Measurements from ENCODE around the gene SLC26A11.
"Not testable (repeated sequence)": the region's sequence is repeated elsewhere in the genome, so short reads cannot be mapped to it uniquely, and the experiment has no call there.

Gene SLC26A11

DNA sequence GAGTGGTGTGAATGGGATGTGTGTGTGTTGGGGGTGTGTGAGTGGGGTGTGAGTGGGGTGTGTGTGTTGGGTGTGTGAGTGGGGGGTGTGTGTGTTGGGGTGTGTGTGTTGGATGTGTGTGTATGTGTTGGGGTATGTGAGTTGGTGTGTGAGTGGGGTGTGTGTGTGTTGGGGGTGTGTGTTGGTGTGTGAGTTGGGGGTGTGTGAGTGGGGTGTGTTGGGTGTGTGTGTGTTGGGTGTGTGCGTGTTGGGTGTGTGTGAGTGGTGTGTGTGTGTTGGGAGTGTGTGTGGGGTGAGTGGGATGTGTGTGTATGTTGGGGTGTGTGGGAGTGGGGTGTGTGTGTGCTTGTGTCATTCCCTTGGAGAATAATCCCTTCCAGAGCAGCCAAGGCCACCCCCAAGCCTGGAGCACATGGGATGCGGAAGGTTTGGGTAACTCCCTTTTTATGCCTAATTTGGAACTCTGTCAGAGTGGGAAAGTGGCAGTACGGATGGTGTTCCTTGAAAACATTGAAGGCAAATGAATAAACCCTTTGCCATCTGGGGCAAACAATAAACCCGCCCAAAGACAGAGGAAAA, 54.7 kb downstream of the SLC26A11 start:
- TF ChIP-seq, protein P1, sequence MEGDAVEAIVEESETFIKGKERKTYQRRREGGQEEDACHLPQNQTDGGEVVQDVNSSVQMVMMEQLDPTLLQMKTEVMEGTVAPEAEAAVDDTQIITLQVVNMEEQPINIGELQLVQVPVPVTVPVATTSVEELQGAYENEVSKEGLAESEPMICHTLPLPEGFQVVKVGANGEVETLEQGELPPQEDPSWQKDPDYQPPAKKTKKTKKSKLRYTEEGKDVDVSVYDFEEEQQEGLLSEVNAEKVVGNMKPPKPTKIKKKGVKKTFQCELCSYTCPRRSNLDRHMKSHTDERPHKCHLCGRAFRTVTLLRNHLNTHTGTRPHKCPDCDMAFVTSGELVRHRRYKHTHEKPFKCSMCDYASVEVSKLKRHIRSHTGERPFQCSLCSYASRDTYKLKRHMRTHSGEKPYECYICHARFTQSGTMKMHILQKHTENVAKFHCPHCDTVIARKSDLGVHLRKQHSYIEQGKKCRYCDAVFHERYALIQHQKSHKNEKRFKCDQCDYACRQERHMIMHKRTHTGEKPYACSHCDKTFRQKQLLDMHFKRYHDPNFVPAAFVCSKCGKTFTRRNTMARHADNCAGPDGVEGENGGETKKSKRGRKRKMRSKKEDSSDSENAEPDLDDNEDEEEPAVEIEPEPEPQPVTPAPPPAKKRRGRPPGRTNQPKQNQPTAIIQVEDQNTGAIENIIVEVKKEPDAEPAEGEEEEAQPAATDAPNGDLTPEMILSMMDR (IDR thresholded peaks at IDR 0.05) = no peak
- H3K4me1 ChIP-seq = peaks cover 0 to 25% (median 17%) of the 10 kb centered on the region in 4 donors
- H3K27ac ChIP-seq = no peak overlapping the region
- H3K9me3 ChIP-seq = no peaks in the 10 kb centered on the region
- no peak for DNase-seq
- no peaks in the 10 kb centered on the region for H3K27me3 ChIP-seq
- peaks cover 4 to 38% (median 18%) of the 10 kb centered on the region in 3 donors for H3K36me3 ChIP-seq
- intact Hi-C loops (cut with DNase I; ENCODE audit: low total_unique reads) = no loop called here
- H3K4me3 ChIP-seq = no peak overlapping the region

DNA sequence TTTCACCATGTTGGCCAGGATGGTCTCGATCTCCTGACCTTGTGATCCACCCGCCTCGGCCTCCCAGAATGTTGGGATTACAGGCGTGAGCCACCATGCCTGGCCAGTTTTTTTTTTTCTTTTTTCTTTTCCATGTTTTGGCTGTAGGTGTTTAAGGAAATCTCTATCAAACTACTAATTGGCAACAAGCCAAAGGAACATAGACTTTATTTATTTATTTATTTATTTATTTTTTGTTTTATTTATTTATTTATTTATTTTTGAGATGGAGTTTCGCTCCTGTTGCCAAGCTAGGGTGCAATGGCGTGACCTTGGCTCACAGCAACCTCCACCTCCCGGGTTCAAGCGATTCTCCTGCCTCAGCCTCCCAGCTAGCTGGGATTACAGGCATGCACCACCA, 55.6 kb downstream of the SLC26A11 start:
- Histone ChIP-seq H3K4me1 (peaks cover 0 to 31% (median 20%) of the 10 kb centered on the region in 4 donors), H3K36me3 (peaks cover 4 to 35% (median 11%) of the 10 kb centered on the region in 3 donors)
- intact Hi-C loops (cut with DNase I; ENCODE audit: low total_unique reads) = not testable (repeated sequence)

DNA sequence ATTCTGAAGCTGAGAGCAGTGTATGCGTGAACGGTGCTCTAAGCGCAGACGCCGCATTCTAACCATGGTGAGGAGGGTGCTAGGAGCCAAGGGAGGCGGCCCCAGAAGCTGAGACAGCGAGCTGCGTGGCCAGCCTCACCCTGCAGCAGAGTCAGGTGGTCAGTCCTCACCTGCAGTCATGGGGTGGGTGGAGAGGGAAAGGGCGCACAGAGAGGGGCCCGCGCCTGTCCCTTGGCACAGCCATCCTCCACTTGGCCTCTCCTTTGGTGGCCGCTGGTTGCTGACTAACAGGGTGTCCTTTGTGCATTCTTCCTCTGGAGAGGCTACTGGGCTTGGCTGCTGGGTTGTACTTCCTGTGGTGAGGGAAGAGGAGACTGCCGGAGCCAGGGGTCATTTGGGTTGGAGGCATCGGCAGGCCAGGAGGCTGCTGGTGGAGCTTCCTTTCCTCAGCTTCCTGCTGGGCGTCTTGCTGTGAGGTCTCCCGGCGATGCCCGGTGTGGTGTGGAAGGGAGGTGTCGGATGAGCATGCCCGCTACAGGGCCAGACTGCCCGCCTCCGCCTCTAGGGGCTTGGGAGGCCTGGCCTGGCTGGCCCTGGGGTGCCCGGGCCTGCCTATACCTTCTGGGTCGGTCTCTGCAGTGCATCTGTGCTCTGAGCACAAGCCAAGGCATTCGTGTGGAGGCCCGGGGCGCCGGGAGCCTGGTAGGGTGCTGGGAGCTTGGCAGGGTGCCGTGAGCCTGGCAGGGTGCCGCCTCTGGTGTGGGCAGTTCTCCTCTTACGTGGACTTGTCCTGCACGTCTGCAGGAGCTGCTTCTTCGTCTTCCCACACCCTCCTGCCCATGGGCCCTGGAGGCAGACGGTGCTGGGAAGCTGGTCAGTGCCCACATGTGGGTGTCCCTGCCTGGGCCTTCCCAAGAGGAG, 57.8 kb downstream of the SLC26A11 start:
- DNase-seq = no peak
- Histone ChIP-seq H3K27ac (peak overlapping the region in 1 of 2 donors; percentile 34), H3K4me3 (no peak overlapping the region), H3K27me3 (no peaks in the 10 kb centered on the region), H3K9me3 (no peaks in the 10 kb centered on the region), H3K4me1 (peaks cover 0 to 31% (median 20%) of the 10 kb centered on the region in 4 donors), H3K36me3 (peaks cover 11 to 40% (median 23%) of the 10 kb centered on the region in 3 donors)
- intact Hi-C loops (cut with DNase I; ENCODE audit: low total_unique reads) = no loop called here
- TF ChIP-seq, protein P1 (IDR thresholded peaks at IDR 0.05) = no peak

More for the DNA sequence above, 55.6 kb downstream of the SLC26A11 start:
- DNase-seq, H3K9me3 ChIP-seq, H3K27ac ChIP-seq, H3K4me3 ChIP-seq, H3K27me3 ChIP-seq: not testable (repeated sequence)

DNA sequence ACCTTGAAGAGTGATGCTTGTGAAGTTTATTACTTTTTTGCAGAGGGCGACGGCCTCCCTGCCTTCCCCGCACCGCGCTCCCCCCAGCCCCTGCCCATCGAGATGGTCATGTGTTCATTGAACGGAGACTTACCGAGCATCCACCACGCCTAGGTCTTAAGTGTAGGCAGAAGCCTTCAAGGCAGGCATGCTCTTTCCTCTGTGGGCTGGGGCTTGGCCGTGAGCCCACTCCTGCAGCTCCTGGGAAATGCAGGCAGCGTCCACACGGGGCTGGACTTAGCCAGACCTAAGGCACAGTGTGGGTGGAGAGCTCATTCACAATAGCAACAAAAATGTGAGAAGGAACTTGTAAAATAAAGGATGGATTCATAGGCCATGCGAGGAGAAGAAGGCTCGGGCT, 59.7 kb downstream of the SLC26A11 start:
- Histone ChIP-seq H3K9me3 (no peaks in the 10 kb centered on the region), H3K4me3 (no peak overlapping the region), H3K36me3 (peaks cover 9 to 37% (median 12%) of the 10 kb centered on the region in 3 donors), H3K27ac (no peak overlapping the region), H3K27me3 (no peaks in the 10 kb centered on the region), H3K4me1 (peaks cover 0 to 31% (median 20%) of the 10 kb centered on the region in 4 donors)
- TF ChIP-seq, protein P1 (IDR thresholded peaks at IDR 0.05) = no peak
- DNase-seq = peak in 1 of 2 donors; percentile 62
- intact Hi-C loops (cut with DNase I; ENCODE audit: low total_unique reads) = no loop called here

DNA sequence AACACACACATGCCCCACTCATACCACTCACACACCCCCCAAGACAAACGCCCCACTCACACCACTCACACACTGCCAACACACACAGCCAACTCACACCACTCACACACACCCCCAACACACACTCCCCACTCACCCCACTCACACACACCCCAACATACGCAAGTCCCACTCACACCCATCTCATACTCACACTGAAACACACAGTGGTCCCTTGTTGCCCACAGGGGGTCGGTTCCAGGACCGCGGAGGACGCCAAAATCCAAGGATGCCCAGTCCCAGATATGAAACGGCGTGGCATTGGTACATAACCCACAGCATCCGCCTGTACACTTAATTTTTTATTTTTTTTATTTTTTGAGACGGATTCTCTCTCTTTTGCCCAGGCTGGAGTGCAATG, 61.3 kb downstream of the SLC26A11 start:
- TF ChIP-seq, protein P1 (IDR thresholded peaks at IDR 0.05) = no peak
- Histone ChIP-seq H3K27me3 (no peaks in the 10 kb centered on the region), H3K36me3 (peaks cover 12 to 48% (median 16%) of the 10 kb centered on the region in 3 donors), H3K4me3 (no peak overlapping the region), H3K4me1 (peaks cover 0 to 31% (median 20%) of the 10 kb centered on the region in 4 donors), H3K27ac (no peak overlapping the region), H3K9me3 (no peaks in the 10 kb centered on the region)
- DNase-seq = no peak
- intact Hi-C loops (cut with DNase I; ENCODE audit: low total_unique reads) = no loop called here
